GM21360 (cell line): ENCODE data around the gene EYS.
A peak's percentile ranks its signal among the peaks of the same experiment; 100 is the strongest.
"Not testable (repeated sequence)": the region's sequence is repeated elsewhere in the genome, so short reads cannot be mapped to it uniquely, and the experiment has no call there.

Experiments
- ATAC-seq: cut with Tn5 transposase; IDR thresholded peaks from one replicate; pipeline ENCODE4 v1.9.1; 2021; ENCODE audit warnings: mild to moderate bottlenecking, moderate library complexity; ENCODE audit not compliant: unreplicated experiment

The EYS gene

DNA sequence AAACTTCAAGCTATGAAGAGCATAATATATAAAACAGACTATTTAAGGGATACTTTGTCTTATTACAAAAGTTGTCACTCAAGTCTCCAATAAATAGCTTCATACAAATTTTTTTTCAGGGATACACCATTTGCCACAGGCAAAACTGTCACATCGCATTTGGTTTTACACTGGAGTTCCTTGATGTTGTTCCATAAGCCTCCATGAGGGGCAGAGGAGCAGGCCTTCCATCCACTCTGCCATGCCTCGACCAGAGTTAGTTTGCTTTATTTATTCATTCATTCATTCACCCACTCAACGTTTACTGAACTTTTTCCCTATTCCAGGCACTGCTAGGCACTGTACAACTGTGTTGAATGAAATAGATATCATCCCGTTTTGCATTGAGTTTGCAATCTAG lies 1824.8 kb downstream of the EYS start:
- ATAC-seq, result no peak

DNA sequence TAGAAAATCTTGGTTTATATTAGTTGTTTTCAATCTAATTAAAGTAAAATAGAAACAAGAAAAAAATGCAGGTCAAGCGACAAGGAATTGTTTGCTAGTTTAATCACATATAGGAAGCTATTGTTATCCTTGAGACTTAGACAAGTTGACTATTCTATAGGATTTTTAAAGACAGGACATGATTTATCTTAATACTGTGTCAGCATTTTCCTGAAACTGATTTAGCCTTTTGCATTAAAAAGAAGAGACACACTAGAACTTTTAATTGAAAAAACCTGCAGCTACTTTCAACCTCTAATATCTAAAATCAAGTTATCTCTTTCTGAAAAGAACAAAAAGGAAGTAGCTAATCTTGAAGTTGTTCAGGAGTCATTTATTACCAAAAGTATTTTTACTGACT lies 1825.2 kb downstream of the EYS start:
- ATAC-seq, result no peak

- no peak for ATAC-seq
These were observed 1834.8 kb downstream of the EYS start for GRCh38 chr6:63872233-63872632.

GRCh38 chr6:63868351-63868750 lies 1838.7 kb downstream of the EYS start:
- no peak for ATAC-seq

DNA sequence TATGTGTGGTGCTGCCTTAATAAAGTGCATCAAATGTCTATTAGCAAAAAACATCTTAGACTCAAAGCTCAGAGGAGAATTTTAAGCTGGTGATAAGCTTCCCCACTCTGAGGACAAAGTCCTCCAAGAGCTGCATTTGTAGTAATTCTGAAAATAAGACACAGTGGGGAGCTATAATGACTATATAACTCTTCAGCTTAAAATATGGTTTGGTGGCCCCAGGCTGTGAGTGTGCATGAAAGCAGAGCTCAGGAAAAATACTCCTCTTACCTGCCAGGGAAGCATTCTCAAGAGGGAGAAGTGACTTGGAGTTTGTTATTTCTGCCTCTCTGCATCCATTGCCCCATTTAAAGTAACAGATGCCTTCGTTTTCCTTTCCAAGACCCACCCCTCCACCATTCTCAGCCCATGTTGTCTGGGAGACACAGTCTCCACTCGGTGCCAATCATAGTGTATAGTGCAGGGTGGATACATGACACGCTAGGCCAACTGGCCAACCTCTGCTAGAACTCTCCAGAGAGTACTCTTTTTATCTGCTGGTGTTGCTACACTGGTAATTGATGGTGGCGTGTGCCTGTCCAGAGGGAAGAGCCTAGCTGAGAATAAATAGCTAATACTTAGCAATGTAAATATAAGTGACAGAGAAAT lies 1842.2 kb downstream of the EYS start:
- no peak for ATAC-seq

DNA sequence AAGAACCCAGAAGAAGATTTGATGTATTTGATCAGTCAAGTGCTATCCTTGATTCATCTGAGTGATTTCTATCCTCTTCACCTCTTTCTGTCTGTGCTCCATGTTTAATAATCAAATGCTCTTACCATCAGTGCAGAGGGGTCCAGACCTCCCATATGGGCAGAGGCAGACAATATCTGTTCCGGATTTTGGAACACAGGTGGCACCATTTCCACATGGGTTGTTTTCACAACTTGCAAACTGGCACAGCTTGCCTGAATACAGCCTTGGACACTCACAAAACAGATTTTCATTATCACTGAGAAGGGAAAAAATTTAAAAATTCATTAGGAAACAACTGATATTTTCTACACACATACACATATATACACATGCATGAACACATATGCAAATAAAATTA lies 1843.0 kb downstream of the EYS start:
- ATAC-seq, result no peak

GRCh38 chr6:63862486-63863198 lies 1844.4 kb downstream of the EYS start:
- no peak for ATAC-seq

GRCh38 chr6:63859528-63859927 lies 1847.5 kb downstream of the EYS start:
- no peak for ATAC-seq

GRCh38 chr6:63858691-63859090 lies 1848.3 kb downstream of the EYS start:
- no peak for ATAC-seq

- ATAC-seq, result no peak
These were observed 1850.8 kb downstream of the EYS start for GRCh38 chr6:63856271-63856670.

GRCh38 chr6:63844287-63844686 lies 1862.7 kb downstream of the EYS start:
- no peak for ATAC-seq

DNA sequence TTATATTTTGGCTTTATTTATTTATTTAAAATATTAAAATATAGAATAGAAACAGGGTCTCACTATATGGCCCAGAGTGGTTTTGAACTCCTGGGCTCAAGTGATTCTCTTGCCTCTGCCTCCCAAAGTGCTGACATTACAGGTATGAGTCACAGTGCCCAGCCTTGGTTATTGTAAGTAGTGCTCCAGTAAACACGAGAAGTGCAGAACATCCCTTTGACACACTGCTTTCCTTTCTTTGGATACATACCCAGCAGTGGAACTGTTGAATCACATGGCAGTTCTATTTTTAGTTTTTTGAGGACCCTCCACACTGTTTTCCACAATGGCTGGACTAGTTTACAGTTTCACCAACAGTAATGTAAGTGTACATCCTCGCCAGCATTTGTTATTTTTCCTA lies 1867.5 kb downstream of the EYS start:
- ATAC-seq, result no peak

- not testable (repeated sequence) for ATAC-seq
These were observed 1878.3 kb downstream of the EYS start for GRCh38 chr6:63828678-63829077.

DNA sequence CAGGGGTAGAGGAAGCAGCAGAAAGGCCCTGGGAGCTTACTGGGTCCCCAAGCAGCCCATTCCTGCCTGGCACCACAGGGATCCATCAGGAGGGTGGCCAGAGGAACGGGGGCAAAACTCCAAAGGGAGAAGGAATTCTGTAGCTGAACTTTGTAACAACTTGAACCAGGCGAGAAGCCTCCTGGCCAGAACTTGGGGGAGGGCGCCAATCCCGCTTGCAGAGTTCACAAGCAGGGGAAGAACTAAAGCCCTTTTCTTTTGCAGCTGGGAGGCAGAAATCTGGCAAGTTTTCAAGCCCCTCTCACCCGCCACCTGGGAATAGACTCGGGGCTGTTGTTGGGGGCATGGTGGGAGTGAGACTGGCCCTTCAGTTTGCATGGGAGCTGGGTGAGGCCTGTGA lies 1882.3 kb downstream of the EYS start:
- no peak for ATAC-seq

GRCh38 chr6:63821442-63821841 lies 1885.6 kb downstream of the EYS start:
- no peak for ATAC-seq

DNA sequence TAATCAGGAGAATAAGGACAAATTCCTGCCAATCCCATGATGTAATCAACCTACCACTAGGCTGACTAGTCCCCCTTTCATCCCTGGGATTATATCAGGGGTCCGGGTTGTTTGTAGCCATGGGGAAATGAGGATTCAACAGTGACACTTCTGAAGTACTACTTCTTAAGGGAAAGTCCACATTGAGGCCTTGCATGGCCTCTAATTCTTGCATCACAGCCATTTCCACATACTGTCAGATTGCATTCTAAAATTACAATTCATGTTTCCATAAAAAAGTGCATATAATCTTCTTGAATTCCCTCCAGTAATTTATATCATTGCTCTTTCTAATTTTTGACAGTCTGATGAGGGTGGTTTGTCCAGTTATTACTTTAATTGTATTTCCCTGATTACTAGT lies 1887.2 kb downstream of the EYS start:
- ATAC-seq, result no peak

DNA sequence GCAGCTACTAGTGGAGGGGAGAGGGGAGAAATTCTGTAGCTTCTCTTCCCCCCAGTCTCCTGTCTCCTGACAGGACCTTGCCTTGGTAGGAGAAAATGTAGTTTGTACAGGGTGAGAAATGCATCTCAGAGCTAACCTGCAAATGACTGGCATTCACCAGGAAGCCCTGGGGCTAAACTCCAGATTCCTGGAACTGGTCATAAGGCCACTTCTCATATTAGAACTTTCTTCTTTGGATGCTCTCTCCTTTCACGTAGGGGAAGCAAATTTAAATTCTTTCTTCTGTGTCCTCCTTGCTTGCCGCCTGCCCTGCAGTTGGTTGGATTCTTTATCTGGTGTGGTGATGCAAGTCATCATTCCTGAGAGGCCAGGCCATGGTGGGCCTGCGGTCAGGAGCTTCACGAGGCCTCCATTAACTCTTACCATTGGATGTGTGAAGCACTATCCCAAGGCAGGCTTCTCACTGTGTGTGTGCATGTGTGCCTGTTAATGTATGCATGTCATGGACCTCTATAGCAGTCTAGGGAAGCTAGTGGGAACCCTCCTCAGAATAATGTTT lies 1889.5 kb downstream of the EYS start:
- ATAC-seq, result no peak

GRCh38 chr6:63816982-63817436 lies 1890.0 kb downstream of the EYS start:
- peak; percentile 51 for ATAC-seq

DNA sequence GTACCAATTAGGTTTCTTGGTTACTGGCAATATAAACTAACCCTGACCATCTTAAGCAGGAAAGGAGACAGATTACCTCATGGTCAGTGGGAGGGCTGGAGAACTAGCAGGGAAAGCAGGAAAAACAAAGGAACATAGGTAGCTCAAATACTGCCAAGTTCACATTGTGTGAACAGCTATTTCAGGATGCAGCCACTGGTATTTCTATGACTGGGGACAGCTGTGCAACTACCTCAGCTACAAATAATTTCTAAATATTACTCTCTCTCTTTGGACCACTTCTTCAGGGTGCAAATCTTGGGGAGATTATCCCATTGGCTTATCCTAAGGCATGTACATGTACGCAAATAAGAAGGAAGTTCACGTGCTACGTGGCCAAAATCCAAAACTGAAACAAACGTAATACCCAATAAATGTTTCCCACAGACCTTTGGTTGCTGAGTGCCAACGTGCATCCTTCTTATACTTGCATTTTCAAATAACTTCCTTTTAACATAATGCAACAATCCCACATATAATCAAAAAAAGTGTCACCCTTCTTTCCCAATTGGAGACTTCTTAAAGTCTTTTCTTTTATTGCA lies 1890.5 kb downstream of the EYS start:
- ATAC-seq, result no peak

- no peak for ATAC-seq
These were observed 1892.6 kb downstream of the EYS start for GRCh38 chr6:63814459-63814858.

GRCh38 chr6:63813566-63814120 lies 1893.4 kb downstream of the EYS start:
- ATAC-seq, result no peak

DNA sequence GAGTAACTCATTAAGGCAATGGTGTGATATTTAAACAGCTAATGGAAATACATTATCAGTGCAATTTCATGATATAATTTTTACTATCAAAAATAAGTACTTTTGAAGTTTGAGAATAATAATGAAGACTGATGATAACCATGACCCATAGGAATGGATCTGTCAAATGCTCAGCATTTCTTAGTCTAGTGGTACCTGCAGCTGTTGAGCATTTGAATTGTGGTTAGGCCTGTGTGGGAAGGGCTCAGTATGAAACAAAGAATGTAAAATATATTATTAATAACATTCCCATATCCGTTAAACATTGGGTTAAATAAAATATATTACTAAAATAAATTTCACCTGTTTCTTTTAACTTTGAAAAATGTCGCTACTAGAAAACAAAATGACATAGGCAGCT lies 1898.5 kb downstream of the EYS start:
- ATAC-seq, result no peak
